Measurements from ENCODE around the gene IER5L.
"Not testable (repeated sequence)": the region's sequence is repeated elsewhere in the genome, so short reads cannot be mapped to it uniquely, and the experiment has no call there.

The IER5L gene

GRCh38 chr9:129138144-129138462, 40.0 kb downstream of the IER5L start:
- no peak for DNase-seq

- DNase-seq = no peak
These were observed 40.5 kb downstream of the IER5L start for GRCh38 chr9:129137292-129138143.

DNA sequence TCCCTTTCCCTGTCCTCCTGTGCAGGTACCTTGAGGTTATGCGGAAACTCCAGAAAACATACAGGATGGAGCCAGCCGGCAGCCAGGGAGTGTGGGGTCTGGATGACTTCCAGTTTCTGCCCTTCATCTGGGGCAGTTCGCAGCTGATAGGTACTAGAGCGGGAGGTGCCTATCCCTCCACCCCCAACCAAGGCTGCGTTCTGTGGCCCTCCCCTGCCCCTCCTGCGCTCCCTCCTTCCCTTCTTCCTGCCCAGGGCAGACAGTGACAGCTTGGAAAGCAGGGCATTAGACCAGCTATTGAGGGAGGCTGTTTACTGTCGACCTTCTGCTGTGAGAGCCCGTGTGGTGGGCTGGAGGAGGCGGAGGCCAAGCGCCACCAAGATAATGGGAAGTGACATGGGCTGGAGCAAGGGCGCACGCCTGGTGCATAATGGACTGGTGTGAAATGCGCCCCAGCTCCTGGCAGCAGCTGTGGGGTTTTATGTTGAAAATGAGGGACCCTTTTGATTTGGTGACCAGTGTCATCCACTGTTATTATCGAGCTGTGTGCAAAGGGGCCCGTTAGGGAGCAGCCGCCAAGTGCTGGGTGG, 41.5 kb downstream of the IER5L start:
- DNase-seq = no peak

DNA sequence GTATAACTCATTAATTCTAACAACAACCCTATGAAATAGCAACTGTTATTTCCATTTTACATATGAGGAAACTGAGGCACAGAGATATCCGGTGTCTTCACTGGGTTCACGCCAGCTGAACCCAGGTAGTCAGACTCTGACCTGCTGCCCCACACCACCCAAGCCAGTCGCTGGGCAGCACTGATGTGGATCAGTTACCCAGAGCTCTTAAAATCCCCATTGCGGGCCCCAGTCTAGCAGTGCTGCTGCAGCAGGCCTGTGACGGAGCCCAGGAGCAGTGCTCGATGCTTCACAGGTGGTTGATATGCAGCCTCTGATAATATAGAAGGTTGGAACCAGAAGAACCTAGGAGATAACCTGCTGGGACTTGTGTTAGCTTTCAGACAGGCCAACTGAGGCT, 42.6 kb downstream of the IER5L start:
- DNase-seq = no peak

GRCh38 chr9:129133082-129133481, 45.0 kb downstream of the IER5L start:
- DNase-seq = no peak

GRCh38 chr9:129131300-129132145, 46.5 kb downstream of the IER5L start:
- DNase-seq = peak; percentile 83 to 87

- no peak for DNase-seq
These were observed 47.3 kb downstream of the IER5L start for GRCh38 chr9:129130791-129131190.

DNA sequence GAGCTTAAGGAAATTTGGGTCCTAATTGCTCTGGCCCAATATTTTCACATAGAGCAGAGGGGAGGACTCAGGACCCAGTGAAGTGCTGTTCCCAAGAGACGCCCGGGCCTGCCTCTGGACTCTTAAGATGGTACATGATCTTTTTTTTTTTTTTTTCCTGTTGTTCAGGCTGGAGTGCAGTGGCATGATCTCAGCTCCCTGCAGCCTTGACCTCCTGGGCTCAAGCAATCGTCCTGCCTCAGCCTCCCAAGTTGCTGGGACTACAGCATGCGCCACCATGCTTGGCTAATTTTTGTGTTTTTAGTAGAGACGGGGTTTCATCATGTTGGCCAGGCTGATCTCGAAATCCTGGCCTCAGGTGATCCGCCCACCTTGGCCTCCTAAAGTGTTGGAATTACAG, 47.8 kb downstream of the IER5L start:
- not testable (repeated sequence) for DNase-seq

GRCh38 chr9:129128689-129129088, 49.4 kb downstream of the IER5L start:
- DNase-seq = no peak

DNA sequence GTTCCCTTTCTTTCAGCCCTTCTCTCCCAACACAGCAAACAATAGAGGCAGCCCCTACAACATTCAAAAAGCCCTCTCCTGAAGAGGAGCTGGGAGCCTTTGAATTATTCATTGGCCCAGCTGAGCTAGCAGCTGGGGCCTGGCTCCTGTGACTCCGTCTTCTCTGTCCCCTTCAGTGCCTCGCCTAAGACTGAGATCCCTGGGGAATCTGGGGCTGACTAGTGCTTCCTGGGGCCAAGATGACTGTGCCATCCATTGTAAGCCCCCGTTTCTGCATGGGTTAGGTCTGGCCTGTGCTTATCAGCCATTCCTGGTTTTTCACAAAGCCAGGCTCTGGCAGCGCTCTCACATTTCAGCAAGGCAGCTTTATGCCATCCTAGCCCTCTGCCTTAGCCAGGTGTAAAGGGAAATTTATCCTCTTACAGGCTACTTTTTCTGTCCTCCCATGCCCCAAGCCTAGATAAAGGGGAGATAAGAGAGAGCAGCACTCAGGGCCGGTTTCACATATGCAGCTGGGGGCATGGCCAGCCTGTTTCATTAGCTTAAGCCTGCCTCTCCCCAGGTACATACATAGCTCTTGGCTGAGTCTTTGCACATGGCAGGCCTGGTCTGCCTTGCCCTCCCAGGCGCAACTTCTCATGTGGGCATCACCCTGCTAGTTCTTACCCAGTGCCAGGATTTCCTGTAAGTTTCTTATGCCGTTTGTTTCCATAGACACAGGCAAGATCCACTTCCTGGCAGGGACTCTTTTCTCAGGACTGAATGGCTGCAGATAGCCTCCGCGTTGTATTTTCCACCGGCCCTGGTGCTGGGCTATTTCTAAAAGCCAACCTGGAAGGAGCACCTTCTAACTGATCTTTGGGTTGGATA, 51.1 kb downstream of the IER5L start:
- no peak for DNase-seq
